GM23338 (cell line): ENCODE measurements around the gene LMO1. TPM values are rescaled to one million over a fixed set of nuclear protein-coding genes. Genes with fewer than 3 reads are reported as not detected.

Source experiments
- ATAC-seq: fragments of 200-7000 bp; cut with Tn5 transposase; 3 replicates; pipeline ENCODE4 v1.9.1; 2020
- DNase-seq: peaks from one replicate; pipeline ENCODE4 v3.0.0-alpha.2; 2015; ENCODE audit warnings: low spot score
- H2AFZ ChIP-seq: fragments of 200-600 bp; sonication (generic); 2 replicates; pipeline ENCODE4 v1.8.0; 2016; ENCODE audit warnings: antibody characterized with exemption, mild to moderate bottlenecking, moderate library complexity
- H3F3A ChIP-seq: fragments of 200-600 bp; sonication (generic); replicated peaks from 2 replicates; pipeline ENCODE4 v1.8.0; 2017; ENCODE audit warnings: antibody characterized with exemption, mixed run types, low read depth
- H3K27ac ChIP-seq: fragments of 200-600 bp; sonication (generic); 2 replicates; pipeline ENCODE4 v1.6.1; 2016; ENCODE audit warnings: low read depth
- H3K27me3 ChIP-seq: fragments of 200-600 bp; sonication (generic); 2 replicates; pipeline ENCODE4 v1.8.0; 2016; ENCODE audit warnings: mild to moderate bottlenecking, mixed run types, moderate library complexity; ENCODE audit not compliant: insufficient read depth
- H3K36me3 ChIP-seq: fragments of 200-600 bp; sonication (generic); 2 replicates; pipeline ENCODE4 v1.8.0; 2016; ENCODE audit warnings: mild to moderate bottlenecking; ENCODE audit not compliant: insufficient read depth
- H3K4me1 ChIP-seq: fragments of 200-600 bp; sonication (generic); 2 replicates; pipeline ENCODE4 v1.8.0; 2016; ENCODE audit warnings: mild to moderate bottlenecking, moderate library complexity; ENCODE audit not compliant: insufficient read depth
- H3K4me2 ChIP-seq: fragments of 200-600 bp; sonication (generic); 2 replicates; pipeline ENCODE4 v1.7.1; 2017; ENCODE audit warnings: mixed run types
- H3K4me3 ChIP-seq: fragments of 200-600 bp; sonication (generic); 2 replicates; pipeline ENCODE4 v1.6.1; 2016; ENCODE audit warnings: mixed run types
- H3K79me2 ChIP-seq: fragments of 200-600 bp; sonication (generic); replicated peaks from 2 replicates; pipeline ENCODE4 v1.8.0; 2017; ENCODE audit warnings: mild to moderate bottlenecking; ENCODE audit not compliant: insufficient read depth
- H3K9me2 ChIP-seq: fragments of 200-600 bp; sonication (generic); 2 replicates; pipeline ENCODE4 v1.8.0; 2017; ENCODE audit not compliant: insufficient read depth
- H4K20me1 ChIP-seq: fragments of 200-600 bp; sonication (generic); replicated peaks from 2 replicates; pipeline ENCODE4 v1.8.0; 2017; ENCODE audit warnings: mild to moderate bottlenecking; ENCODE audit not compliant: insufficient read depth
- H3K27ac Mint-ChIP-seq: 2 replicates; pipeline ENCODE4 v1.8.0; 2020; ENCODE audit warnings: inconsistent platforms, mild to moderate bottlenecking, moderate library complexity, mixed read lengths
- H3K27me3 Mint-ChIP-seq: 3 replicates; pipeline ENCODE4 v1.8.0; 2022; ENCODE audit warnings: low read depth, mild to moderate bottlenecking, moderate library complexity, mixed read lengths, inconsistent platforms; ENCODE audit not compliant: insufficient read depth, poor library complexity
- H3K36me3 Mint-ChIP-seq: 3 replicates; pipeline ENCODE4 v1.8.0; 2021; ENCODE audit warnings: low read depth, mild to moderate bottlenecking, inconsistent platforms, moderate library complexity, mixed read lengths
- H3K4me1 Mint-ChIP-seq: 3 replicates; pipeline ENCODE4 v1.8.0; 2020; ENCODE audit warnings: mild to moderate bottlenecking, inconsistent platforms, mixed read lengths
- H3K4me3 Mint-ChIP-seq: 3 replicates; pipeline ENCODE4 v1.8.0; 2021; ENCODE audit warnings: moderate library complexity, mild to moderate bottlenecking, inconsistent platforms, mixed read lengths
- H3K9me3 Mint-ChIP-seq: 3 replicates; pipeline ENCODE4 v1.8.0; 2020; ENCODE audit warnings: moderate library complexity, mild to moderate bottlenecking, inconsistent platforms, mixed read lengths
- CREB1 ChIP-seq: fragments of 250-450 bp; sonication (Bioruptor Pico); IDR thresholded peaks from 2 replicates; pipeline ENCODE4 v1.5.0; 2020; ENCODE audit warnings: low read depth, mild to moderate bottlenecking, moderate library complexity
- EZH2 ChIP-seq: fragments of 200-600 bp; sonication (generic); IDR thresholded peaks from one replicate; pipeline ENCODE4 v1.8.0; 2017; ENCODE audit warnings: antibody characterized with exemption, mild to moderate bottlenecking, low read depth; ENCODE audit not compliant: unreplicated experiment
- EZH2phosphoT487 ChIP-seq: fragments of 200-600 bp; sonication (generic); IDR thresholded peaks from one replicate; pipeline ENCODE4 v1.8.1; 2018; ENCODE audit warnings: antibody characterized with exemption; ENCODE audit not compliant: unreplicated experiment
- JUNB ChIP-seq: IDR thresholded peaks from one replicate; pipeline ENCODE4 v1.6.1; 2016; ENCODE audit warnings: antibody characterized with exemption; ENCODE audit not compliant: unreplicated experiment
- NANOG ChIP-seq: IDR thresholded peaks from 2 replicates; pipeline ENCODE4 v1.6.1; 2016; ENCODE audit warnings: antibody characterized with exemption, borderline replicate concordance
- POLR2AphosphoS5 ChIP-seq: IDR thresholded peaks from 2 replicates; pipeline ENCODE4 v1.6.1; 2016; ENCODE audit warnings: antibody characterized with exemption, low read depth
- STAT1 ChIP-seq: IDR thresholded peaks from one replicate; pipeline ENCODE4 v1.6.1; 2016; ENCODE audit warnings: antibody characterized with exemption; ENCODE audit not compliant: unreplicated experiment
- ZNF114 ChIP-seq: fragments of 250-450 bp; sonication (Bioruptor Pico); IDR thresholded peaks from 2 replicates; pipeline ENCODE4 v1.5.0; 2020; ENCODE audit warnings: mild to moderate bottlenecking, moderate library complexity
- ZNF331 ChIP-seq: fragments of 250-450 bp; sonication (Bioruptor Pico); IDR thresholded peaks from 2 replicates; pipeline ENCODE4 v1.5.0; 2020; ENCODE audit warnings: low read depth, mild to moderate bottlenecking, moderate library complexity
- polyA plus RNA-seq: library from polyadenylated mRNA; unstranded; fragments of >200 nt; fragmentation: Nextera tagmentation; extraction: Ambion mirVana; gene quantifications from 2 replicates; pipeline ENCODE4 v1.2.1, GENCODE V29; 2016
- total RNA-seq: library from RNA; depleted of rRNA; stranded (reverse); fragments of >200 nt; shearing (Covaris generic); gene quantifications from 2 replicates; pipeline ENCODE4 v1.2.3, GENCODE V29; 2014
- TF ChIP-seq, protein P1 (sequence below), 2 experiments: fragments of 200-600 bp in 1 of 2; sonication (generic) in 1 of 2; conservative IDR thresholded peaks; 2 replicates each; pipeline versions ENCODE4 v1.5.1 to v1.6.1; 2016 to 2017; ENCODE audit warnings: antibody characterized with exemption in 2 of 2, low read depth in 2 of 2, mild to moderate bottlenecking in 2 of 2, moderate library complexity in 1 of 2
- TF ChIP-seq, protein P2 (sequence below): fragments of 250-450 bp; sonication (Bioruptor Pico); IDR thresholded peaks from 2 replicates; pipeline ENCODE4 v1.5.0; 2020; ENCODE audit warnings: mild to moderate bottlenecking, moderate library complexity
- TF ChIP-seq, protein P3 (sequence below): IDR thresholded peaks from 2 replicates; pipeline ENCODE4 v1.6.1; 2016; ENCODE audit warnings: antibody characterized with exemption
- TF ChIP-seq, protein P4 (sequence below): IDR thresholded peaks from one replicate; pipeline ENCODE4 v1.6.1; 2018; ENCODE audit warnings: antibody characterized with exemption; ENCODE audit not compliant: unreplicated experiment

LMO1 gene
- total and polyA plus RNA-seq, 2 experiments from 2014 or later = 0.40 TPM; not detected in 1

DNA sequence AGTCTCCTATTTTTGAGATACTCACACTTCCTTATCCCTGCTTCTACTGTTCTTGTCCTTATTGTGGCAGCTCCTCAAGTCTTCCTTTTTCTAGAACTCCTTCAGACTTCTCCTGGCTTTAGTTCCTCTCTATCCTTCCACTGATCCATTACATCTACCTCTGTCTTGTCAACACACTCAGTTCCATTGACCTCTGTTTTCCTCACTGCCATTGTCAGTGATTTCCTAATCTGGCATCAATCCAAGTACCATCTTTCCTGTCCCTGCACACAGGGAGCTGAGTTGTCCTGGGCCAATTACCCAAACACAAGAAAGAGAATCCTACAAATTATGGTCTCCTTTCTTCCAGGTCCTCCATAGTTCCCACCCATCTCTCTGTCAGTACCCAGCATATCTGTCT is 66.9 kb downstream of the LMO1 start:
- no peaks in the 10 kb centered on the region for H3F3A ChIP-seq
- H3K27me3 Mint-ChIP-seq = peaks cover 5% of the 10 kb centered on the region
- H3K27ac Mint-ChIP-seq = no peak overlapping the region
- no peak overlapping the region for H3K4me3 ChIP-seq
- ATAC-seq (no peak), DNase-seq (no peak)
- H3K4me2 ChIP-seq = no peak overlapping the region
- H3K27me3 ChIP-seq = no peaks in the 10 kb centered on the region
- no peak overlapping the region for H3K4me3 Mint-ChIP-seq
- no peaks in the 10 kb centered on the region for H4K20me1 ChIP-seq
- peaks cover 6% of the 10 kb centered on the region; the same call in 1 of the 2 replicates for H3K9me2 ChIP-seq
- no peaks in the 10 kb centered on the region for H3K36me3 Mint-ChIP-seq
- H2AFZ ChIP-seq = no peak overlapping the region
- H3K9me3 Mint-ChIP-seq = no peaks in the 10 kb centered on the region
- H3K4me1 Mint-ChIP-seq = no peaks in the 10 kb centered on the region
- H3K4me1 ChIP-seq = no peaks in the 10 kb centered on the region
- no peaks in the 10 kb centered on the region for H3K36me3 ChIP-seq
- no peaks in the 10 kb centered on the region for H3K79me2 ChIP-seq
- H3K27ac ChIP-seq = no peak overlapping the region
- no peak for TF ChIP-seq CREB1 (CRISPR knock-in tag)
- no peak for TF ChIP-seq POLR2AphosphoS5
- no peak for TF ChIP-seq JUNB
- no peak for TF ChIP-seq STAT1
- TF ChIP-seq EZH2phosphoT487 = no peak
- TF ChIP-seq, protein P1, sequence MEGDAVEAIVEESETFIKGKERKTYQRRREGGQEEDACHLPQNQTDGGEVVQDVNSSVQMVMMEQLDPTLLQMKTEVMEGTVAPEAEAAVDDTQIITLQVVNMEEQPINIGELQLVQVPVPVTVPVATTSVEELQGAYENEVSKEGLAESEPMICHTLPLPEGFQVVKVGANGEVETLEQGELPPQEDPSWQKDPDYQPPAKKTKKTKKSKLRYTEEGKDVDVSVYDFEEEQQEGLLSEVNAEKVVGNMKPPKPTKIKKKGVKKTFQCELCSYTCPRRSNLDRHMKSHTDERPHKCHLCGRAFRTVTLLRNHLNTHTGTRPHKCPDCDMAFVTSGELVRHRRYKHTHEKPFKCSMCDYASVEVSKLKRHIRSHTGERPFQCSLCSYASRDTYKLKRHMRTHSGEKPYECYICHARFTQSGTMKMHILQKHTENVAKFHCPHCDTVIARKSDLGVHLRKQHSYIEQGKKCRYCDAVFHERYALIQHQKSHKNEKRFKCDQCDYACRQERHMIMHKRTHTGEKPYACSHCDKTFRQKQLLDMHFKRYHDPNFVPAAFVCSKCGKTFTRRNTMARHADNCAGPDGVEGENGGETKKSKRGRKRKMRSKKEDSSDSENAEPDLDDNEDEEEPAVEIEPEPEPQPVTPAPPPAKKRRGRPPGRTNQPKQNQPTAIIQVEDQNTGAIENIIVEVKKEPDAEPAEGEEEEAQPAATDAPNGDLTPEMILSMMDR (conservative IDR thresholded peaks at IDR 0.05; ENCODE audit: low read depth in 2 of 2) = no peak
- TF ChIP-seq, protein P2, sequence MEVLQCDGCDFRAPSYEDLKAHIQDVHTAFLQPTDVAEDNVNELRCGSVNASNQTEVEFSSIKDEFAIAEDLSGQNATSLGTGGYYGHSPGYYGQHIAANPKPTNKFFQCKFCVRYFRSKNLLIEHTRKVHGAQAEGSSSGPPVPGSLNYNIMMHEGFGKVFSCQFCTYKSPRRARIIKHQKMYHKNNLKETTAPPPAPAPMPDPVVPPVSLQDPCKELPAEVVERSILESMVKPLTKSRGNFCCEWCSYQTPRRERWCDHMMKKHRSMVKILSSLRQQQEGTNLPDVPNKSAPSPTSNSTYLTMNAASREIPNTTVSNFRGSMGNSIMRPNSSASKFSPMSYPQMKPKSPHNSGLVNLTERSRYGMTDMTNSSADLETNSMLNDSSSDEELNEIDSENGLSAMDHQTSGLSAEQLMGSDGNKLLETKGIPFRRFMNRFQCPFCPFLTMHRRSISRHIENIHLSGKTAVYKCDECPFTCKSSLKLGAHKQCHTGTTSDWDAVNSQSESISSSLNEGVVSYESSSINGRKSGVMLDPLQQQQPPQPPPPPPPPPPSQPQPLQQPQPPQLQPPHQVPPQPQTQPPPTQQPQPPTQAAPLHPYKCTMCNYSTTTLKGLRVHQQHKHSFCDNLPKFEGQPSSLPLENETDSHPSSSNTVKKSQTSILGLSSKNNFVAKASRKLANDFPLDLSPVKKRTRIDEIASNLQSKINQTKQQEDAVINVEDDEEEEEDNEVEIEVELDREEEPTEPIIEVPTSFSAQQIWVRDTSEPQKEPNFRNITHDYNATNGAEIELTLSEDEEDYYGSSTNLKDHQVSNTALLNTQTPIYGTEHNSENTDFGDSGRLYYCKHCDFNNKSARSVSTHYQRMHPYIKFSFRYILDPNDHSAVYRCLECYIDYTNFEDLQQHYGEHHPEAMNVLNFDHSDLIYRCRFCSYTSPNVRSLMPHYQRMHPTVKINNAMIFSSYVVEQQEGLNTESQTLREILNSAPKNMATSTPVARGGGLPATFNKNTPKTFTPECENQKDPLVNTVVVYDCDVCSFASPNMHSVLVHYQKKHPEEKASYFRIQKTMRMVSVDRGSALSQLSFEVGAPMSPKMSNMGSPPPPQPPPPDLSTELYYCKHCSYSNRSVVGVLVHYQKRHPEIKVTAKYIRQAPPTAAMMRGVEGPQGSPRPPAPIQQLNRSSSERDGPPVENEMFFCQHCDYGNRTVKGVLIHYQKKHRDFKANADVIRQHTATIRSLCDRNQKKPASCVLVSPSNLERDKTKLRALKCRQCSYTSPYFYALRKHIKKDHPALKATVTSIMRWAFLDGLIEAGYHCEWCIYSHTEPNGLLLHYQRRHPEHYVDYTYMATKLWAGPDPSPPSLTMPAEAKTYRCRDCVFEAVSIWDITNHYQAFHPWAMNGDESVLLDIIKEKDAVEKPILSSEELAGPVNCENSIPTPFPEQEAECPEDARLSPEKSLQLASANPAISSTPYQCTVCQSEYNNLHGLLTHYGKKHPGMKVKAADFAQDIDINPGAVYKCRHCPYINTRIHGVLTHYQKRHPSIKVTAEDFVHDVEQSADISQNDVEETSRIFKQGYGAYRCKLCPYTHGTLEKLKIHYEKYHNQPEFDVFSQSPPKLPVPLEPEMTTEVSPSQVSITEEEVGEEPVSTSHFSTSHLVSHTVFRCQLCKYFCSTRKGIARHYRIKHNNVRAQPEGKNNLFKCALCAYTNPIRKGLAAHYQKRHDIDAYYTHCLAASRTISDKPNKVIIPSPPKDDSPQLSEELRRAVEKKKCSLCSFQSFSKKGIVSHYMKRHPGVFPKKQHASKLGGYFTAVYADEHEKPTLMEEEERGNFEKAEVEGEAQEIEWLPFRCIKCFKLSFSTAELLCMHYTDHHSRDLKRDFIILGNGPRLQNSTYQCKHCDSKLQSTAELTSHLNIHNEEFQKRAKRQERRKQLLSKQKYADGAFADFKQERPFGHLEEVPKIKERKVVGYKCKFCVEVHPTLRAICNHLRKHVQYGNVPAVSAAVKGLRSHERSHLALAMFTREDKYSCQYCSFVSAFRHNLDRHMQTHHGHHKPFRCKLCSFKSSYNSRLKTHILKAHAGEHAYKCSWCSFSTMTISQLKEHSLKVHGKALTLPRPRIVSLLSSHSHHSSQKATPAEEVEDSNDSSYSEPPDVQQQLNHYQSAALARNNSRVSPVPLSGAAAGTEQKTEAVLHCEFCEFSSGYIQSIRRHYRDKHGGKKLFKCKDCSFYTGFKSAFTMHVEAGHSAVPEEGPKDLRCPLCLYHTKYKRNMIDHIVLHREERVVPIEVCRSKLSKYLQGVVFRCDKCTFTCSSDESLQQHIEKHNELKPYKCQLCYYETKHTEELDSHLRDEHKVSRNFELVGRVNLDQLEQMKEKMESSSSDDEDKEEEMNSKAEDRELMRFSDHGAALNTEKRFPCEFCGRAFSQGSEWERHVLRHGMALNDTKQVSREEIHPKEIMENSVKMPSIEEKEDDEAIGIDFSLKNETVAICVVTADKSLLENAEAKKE = no peak
- TF ChIP-seq, protein P3, sequence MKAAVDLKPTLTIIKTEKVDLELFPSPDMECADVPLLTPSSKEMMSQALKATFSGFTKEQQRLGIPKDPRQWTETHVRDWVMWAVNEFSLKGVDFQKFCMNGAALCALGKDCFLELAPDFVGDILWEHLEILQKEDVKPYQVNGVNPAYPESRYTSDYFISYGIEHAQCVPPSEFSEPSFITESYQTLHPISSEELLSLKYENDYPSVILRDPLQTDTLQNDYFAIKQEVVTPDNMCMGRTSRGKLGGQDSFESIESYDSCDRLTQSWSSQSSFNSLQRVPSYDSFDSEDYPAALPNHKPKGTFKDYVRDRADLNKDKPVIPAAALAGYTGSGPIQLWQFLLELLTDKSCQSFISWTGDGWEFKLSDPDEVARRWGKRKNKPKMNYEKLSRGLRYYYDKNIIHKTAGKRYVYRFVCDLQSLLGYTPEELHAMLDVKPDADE = no peak
- TF ChIP-seq ZNF331 (CRISPR knock-in tag) = no peak
- TF ChIP-seq ZNF114 (CRISPR knock-in tag) = no peak
- TF ChIP-seq, protein P4, sequence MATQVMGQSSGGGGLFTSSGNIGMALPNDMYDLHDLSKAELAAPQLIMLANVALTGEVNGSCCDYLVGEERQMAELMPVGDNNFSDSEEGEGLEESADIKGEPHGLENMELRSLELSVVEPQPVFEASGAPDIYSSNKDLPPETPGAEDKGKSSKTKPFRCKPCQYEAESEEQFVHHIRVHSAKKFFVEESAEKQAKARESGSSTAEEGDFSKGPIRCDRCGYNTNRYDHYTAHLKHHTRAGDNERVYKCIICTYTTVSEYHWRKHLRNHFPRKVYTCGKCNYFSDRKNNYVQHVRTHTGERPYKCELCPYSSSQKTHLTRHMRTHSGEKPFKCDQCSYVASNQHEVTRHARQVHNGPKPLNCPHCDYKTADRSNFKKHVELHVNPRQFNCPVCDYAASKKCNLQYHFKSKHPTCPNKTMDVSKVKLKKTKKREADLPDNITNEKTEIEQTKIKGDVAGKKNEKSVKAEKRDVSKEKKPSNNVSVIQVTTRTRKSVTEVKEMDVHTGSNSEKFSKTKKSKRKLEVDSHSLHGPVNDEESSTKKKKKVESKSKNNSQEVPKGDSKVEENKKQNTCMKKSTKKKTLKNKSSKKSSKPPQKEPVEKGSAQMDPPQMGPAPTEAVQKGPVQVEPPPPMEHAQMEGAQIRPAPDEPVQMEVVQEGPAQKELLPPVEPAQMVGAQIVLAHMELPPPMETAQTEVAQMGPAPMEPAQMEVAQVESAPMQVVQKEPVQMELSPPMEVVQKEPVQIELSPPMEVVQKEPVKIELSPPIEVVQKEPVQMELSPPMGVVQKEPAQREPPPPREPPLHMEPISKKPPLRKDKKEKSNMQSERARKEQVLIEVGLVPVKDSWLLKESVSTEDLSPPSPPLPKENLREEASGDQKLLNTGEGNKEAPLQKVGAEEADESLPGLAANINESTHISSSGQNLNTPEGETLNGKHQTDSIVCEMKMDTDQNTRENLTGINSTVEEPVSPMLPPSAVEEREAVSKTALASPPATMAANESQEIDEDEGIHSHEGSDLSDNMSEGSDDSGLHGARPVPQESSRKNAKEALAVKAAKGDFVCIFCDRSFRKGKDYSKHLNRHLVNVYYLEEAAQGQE = no peak
- TF ChIP-seq NANOG = no peak
- TF ChIP-seq EZH2 = no peak
